NT2/D1 (cell line): ENCODE data around the gene NGRN.

Experiments
- SUZ12 ChIP-seq: IDR thresholded peaks from 2 replicates; pipeline ENCODE4 v1.6.1; 2011; ENCODE audit not compliant: insufficient read length, insufficient read depth; ENCODE audit errors: extremely low read depth
- YY1 ChIP-seq: IDR thresholded peaks from 2 replicates; pipeline ENCODE4 v1.6.1; 2011; ENCODE audit not compliant: insufficient read length, insufficient read depth
- ZNF274 ChIP-seq: IDR thresholded peaks from 2 replicates; pipeline ENCODE4 v1.6.1; 2011; ENCODE audit warnings: mild to moderate bottlenecking, low read depth, low read length

DNA sequence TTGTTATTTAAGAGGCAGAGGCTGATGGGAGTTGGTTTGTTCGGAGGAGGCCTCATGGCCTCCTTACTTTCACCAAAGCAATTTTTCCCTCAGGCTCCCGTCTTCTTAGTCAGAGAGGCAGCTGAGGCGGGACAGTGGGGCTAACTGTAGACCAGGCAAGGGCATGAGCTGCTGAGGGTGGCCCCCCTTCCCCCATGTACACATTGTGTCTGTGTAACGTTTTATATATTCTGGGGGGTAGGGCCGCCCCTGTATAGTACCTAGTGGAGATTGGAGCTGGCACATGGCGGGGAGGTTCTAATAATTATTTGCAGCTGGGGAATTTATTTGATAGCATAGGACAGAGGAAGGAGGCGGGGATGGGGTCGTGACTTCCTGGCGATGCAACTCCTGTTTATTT, 35.1 kb downstream of the NGRN start:
- no peak for TF ChIP-seq YY1
- TF ChIP-seq SUZ12: no peak
- TF ChIP-seq ZNF274: no peak
